Measurements from ENCODE around the gene RPAP2. TPM values are rescaled to one million over a fixed set of nuclear protein-coding genes. Genes with fewer than 3 reads are reported as not detected.
"Not testable (repeated sequence)": the region's sequence is repeated elsewhere in the genome, so short reads cannot be mapped to it uniquely, and the experiment has no call there.

Gene RPAP2
- total RNA-seq, 1 donor from 2014 or later, result 33.3 TPM

- H3K27me3 Mint-ChIP-seq (ENCODE audit: low read depth), result no peaks in the 10 kb centered on the region
- H3K9me3 Mint-ChIP-seq, result peaks cover 3% of the 10 kb centered on the region
- no peak for TF ChIP-seq CTCF (conservative IDR thresholded peaks at IDR 0.05)
- no peak for DNase-seq (ENCODE audit: low read depth, low spot score)
- peaks cover 34% of the 10 kb centered on the region for H3K36me3 Mint-ChIP-seq (ENCODE audit: low read depth)
- no peaks in the 10 kb centered on the region for H3K4me1 Mint-ChIP-seq
- no peak overlapping the region for H3K4me3 Mint-ChIP-seq
- peak overlapping the region; percentile 62 for H3K27ac Mint-ChIP-seq (ENCODE audit: unreplicated experiment)
These were observed 58.1 kb downstream of the RPAP2 start for GRCh38 chr1:92356956-92357355.

- H3K4me3 Mint-ChIP-seq; H3K27ac Mint-ChIP-seq (ENCODE audit: unreplicated experiment); H3K9me3 Mint-ChIP-seq; H3K27me3 Mint-ChIP-seq (ENCODE audit: low read depth); DNase-seq (ENCODE audit: low read depth, low spot score); H3K4me1 Mint-ChIP-seq: not testable (repeated sequence)
- peaks cover 22% of the 10 kb centered on the region for H3K36me3 Mint-ChIP-seq (ENCODE audit: low read depth)
These were observed 60.5 kb downstream of the RPAP2 start for GRCh38 chr1:92359382-92359781.

GRCh38 chr1:92359986-92360385, 61.1 kb downstream of the RPAP2 start:
- Mint-ChIP-seq H3K27me3 (ENCODE audit: low read depth) (no peaks in the 10 kb centered on the region), H3K4me3 (no peak overlapping the region), H3K9me3 (no peaks in the 10 kb centered on the region), H3K4me1 (no peaks in the 10 kb centered on the region), H3K36me3 (ENCODE audit: low read depth) (peaks cover 25% of the 10 kb centered on the region), H3K27ac (ENCODE audit: unreplicated experiment) (no peak overlapping the region)
- TF ChIP-seq CTCF (conservative IDR thresholded peaks at IDR 0.05), result no peak
- DNase-seq (ENCODE audit: low read depth, low spot score), result no peak

GRCh38 chr1:92362970-92363369, 64.1 kb downstream of the RPAP2 start:
- DNase-seq (ENCODE audit: low read depth, low spot score), result no peak
- Mint-ChIP-seq H3K4me1 (no peaks in the 10 kb centered on the region), H3K27me3 (ENCODE audit: low read depth) (no peaks in the 10 kb centered on the region), H3K4me3 (no peak overlapping the region), H3K27ac (ENCODE audit: unreplicated experiment) (no peak overlapping the region), H3K36me3 (ENCODE audit: low read depth) (peaks cover 15% of the 10 kb centered on the region), H3K9me3 (no peaks in the 10 kb centered on the region)
- TF ChIP-seq CTCF (conservative IDR thresholded peaks at IDR 0.05), result no peak

GRCh38 chr1:92363401-92363800, 64.5 kb downstream of the RPAP2 start:
- no peak for DNase-seq (ENCODE audit: low read depth, low spot score)
- H3K4me1 Mint-ChIP-seq, result no peaks in the 10 kb centered on the region
- no peak for TF ChIP-seq CTCF (conservative IDR thresholded peaks at IDR 0.05)
- H3K4me3 Mint-ChIP-seq, result no peak overlapping the region
- no peak overlapping the region for H3K27ac Mint-ChIP-seq (ENCODE audit: unreplicated experiment)
- H3K36me3 Mint-ChIP-seq (ENCODE audit: low read depth), result peaks cover 11% of the 10 kb centered on the region
- H3K9me3 Mint-ChIP-seq, result no peaks in the 10 kb centered on the region
- H3K27me3 Mint-ChIP-seq (ENCODE audit: low read depth), result no peaks in the 10 kb centered on the region

- Mint-ChIP-seq H3K4me3 (no peak overlapping the region), H3K36me3 (ENCODE audit: low read depth) (peaks cover 7% of the 10 kb centered on the region), H3K27me3 (ENCODE audit: low read depth) (no peaks in the 10 kb centered on the region), H3K27ac (ENCODE audit: unreplicated experiment) (no peak overlapping the region), H3K4me1 (no peaks in the 10 kb centered on the region), H3K9me3 (no peaks in the 10 kb centered on the region)
- TF ChIP-seq CTCF (conservative IDR thresholded peaks at IDR 0.05), result no peak
- DNase-seq (ENCODE audit: low read depth, low spot score), result no peak
These were observed 66.7 kb downstream of the RPAP2 start for GRCh38 chr1:92365378-92366039.
